Gastroesophageal sphincter (tissue), 4 donors: Measurements from ENCODE around the gene GABRB3. TPM values are rescaled to one million over a fixed set of nuclear protein-coding genes. Genes with fewer than 3 reads are reported as not detected.

Experiments used
- ATAC-seq: fragments of 150-250 bp; one replicate; pipeline ENCODE4 v1.9.1; 2016; ENCODE audit warnings: mild to moderate bottlenecking, moderate library complexity
- H3K27ac ChIP-seq, 4 donors: fragments of 200-600 bp; sonication (generic) in 3 of 4; 1 replicate in 3 of 4; 2 replicates in 1 of 4; pipeline ENCODE4 v1.5.1; 2016 to 2019
- H3K27me3 ChIP-seq: fragments of 200-600 bp; sonication (generic); one replicate; pipeline ENCODE4 v1.5.1; 2019
- H3K36me3 ChIP-seq, 2 donors: fragments of 200-600 bp; sonication (generic); one replicate each; pipeline ENCODE4 v1.5.1; 2019; ENCODE audit warnings: control low read depth in 1 of 2
- H3K4me1 ChIP-seq, 3 donors: fragments of 200-600 bp; sonication (generic); 1 replicate in 2 of 3; 2 replicates in 1 of 3; pipeline ENCODE4 v1.5.1; 2016 to 2019; ENCODE audit warnings: control low read depth in 2 of 3
- H3K4me3 ChIP-seq, 2 donors: fragments of 200-600 bp; sonication (generic); one replicate each; pipeline ENCODE4 v1.5.1; 2019; ENCODE audit warnings: mild to moderate bottlenecking in 1 of 2, moderate library complexity in 1 of 2
- H3K9me3 ChIP-seq, 3 donors: fragments of 200-600 bp; sonication (generic); one replicate each; pipeline ENCODE4 v1.5.1; 2017 to 2019; ENCODE audit warnings: control low read depth in 2 of 3
- EP300 ChIP-seq: sonication (generic); formaldehyde crosslinking; IDR thresholded peaks from one replicate; pipeline ENCODE4 v1.6.1; 2017; ENCODE audit warnings: antibody characterized with exemption, mild to moderate bottlenecking
- POLR2A ChIP-seq, 2 donors: fragments of 450-650 bp; IDR thresholded peaks; one replicate each; pipeline ENCODE4 v1.6.1; 2017; ENCODE audit warnings: antibody characterized with exemption in 2 of 2, mild to moderate bottlenecking in 2 of 2, moderate library complexity in 1 of 2
- POLR2AphosphoS5 ChIP-seq: sonication (generic); formaldehyde crosslinking; IDR thresholded peaks from one replicate; pipeline ENCODE4 v1.6.1; 2017; ENCODE audit warnings: antibody characterized with exemption
- WGBS, 2 donors: methylation state at CpG; one replicate each; pipeline ENCODE4 v1.1.5; 2018; ENCODE audit warnings: low coverage in 1 of 2; 5-methylcytosine and 5-hydroxymethylcytosine counted together
- total RNA-seq, 4 donors: library from RNA; depleted of rRNA; stranded (reverse); fragments of >200 nt; gene quantifications; one replicate each; pipeline ENCODE4 v1.1.0, GENCODE V29; 2016
- TF ChIP-seq, protein P1 (sequence below), 4 experiments: fragments of 200-600 bp in 2 of 4; fragments of 450-650 bp in 2 of 4; sonication (generic) in 1 of 4; IDR thresholded peaks; one replicate each; pipeline ENCODE4 v1.5.1; 2017 to 2019; ENCODE audit warnings: antibody characterized with exemption in 4 of 4, mild to moderate bottlenecking in 2 of 4, moderate library complexity in 2 of 4

Gene GABRB3
- total RNA-seq, 4 donors from 2014 or later = 2.4 to 4.3 (median 3.6) TPM

DNA sequence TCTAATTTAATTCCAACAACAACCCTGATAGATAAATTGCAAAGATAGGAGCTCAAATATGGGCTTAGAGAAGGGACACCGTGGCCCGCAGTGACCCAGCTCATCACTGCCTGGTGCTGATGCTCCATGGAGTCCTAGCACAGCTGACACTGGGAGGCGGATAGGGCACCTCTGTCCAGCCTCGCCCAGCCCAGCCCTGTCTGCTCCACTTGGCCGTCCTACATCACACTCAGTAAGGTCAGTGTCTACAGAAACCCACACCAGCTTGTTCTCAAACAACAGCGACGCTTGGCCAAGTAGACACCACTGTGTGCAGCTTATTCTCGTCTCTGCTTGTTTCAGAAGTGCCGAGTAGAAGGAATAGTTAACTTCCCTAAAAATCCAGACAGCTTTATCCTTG is 33.9 kb downstream of the GABRB3 start:
- H3K27me3 ChIP-seq = no peaks in the 10 kb centered on the region
- H3K4me1 ChIP-seq = no peaks in the 10 kb centered on the region
- H3K27ac ChIP-seq = no peak overlapping the region
- WGBS, 2 donors = 84 to 90% methylated on average over 6 to 8 of the region's 9 CpGs
- no peaks in the 10 kb centered on the region for H3K36me3 ChIP-seq
- ATAC-seq = no peak
- TF ChIP-seq POLR2A (IDR thresholded peaks at IDR 0.05) = no peak
- TF ChIP-seq, protein P1, sequence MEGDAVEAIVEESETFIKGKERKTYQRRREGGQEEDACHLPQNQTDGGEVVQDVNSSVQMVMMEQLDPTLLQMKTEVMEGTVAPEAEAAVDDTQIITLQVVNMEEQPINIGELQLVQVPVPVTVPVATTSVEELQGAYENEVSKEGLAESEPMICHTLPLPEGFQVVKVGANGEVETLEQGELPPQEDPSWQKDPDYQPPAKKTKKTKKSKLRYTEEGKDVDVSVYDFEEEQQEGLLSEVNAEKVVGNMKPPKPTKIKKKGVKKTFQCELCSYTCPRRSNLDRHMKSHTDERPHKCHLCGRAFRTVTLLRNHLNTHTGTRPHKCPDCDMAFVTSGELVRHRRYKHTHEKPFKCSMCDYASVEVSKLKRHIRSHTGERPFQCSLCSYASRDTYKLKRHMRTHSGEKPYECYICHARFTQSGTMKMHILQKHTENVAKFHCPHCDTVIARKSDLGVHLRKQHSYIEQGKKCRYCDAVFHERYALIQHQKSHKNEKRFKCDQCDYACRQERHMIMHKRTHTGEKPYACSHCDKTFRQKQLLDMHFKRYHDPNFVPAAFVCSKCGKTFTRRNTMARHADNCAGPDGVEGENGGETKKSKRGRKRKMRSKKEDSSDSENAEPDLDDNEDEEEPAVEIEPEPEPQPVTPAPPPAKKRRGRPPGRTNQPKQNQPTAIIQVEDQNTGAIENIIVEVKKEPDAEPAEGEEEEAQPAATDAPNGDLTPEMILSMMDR (IDR thresholded peaks at IDR 0.05) = no peak
- no peak for TF ChIP-seq EP300
- no peak for TF ChIP-seq POLR2AphosphoS5
- peaks cover 0 to 13% (median 0%) of the 10 kb centered on the region in 3 donors for H3K9me3 ChIP-seq
- no peak overlapping the region for H3K4me3 ChIP-seq

DNA sequence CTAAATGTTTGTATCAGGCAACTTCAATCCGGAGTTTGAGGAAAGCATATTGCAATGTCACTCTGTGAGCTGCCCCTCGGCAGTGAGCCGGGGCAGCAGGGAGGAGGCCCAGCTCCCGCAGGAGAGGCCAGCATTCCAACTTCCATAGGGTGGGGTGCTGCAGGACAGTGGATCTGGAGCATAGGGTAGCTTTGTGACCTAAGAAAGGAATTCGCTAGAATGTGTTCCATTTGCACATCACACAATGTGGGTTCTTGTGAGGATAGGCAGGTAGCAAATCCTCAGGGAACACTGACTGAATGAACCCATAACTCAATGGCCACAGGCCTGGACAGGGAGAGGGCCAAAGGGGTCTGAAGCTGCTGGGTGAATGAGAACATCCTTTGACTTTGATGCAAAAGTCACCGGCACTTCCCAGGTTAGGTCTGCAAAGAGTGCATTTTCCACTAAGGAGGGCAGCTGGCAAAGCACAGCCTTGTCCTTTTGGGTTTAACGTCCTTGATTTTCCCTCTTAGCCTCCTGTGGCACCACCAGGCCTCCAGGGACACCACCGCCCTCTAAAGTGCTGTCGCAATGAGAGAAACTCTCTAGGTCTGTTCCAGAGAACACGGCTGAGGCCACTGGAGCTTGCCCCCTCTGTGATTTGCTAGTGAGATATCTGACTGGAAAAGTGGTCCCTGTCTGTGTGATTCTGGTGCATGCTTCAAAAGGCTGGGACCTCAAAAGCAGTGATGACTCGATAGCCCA is 36.2 kb downstream of the GABRB3 start:
- TF ChIP-seq POLR2AphosphoS5 (no peak), EP300 (no peak), POLR2A (IDR thresholded peaks at IDR 0.05) (no peak)
- TF ChIP-seq, protein P1 (IDR thresholded peaks at IDR 0.05) = no peak
- no peak for ATAC-seq
- WGBS, 2 donors = 33 to 55% methylated on average over 2 to 4 of the region's 11 CpGs
- H3K4me3 ChIP-seq = no peak overlapping the region
- H3K27me3 ChIP-seq = no peaks in the 10 kb centered on the region
- no peaks in the 10 kb centered on the region for H3K36me3 ChIP-seq
- H3K4me1 ChIP-seq = no peaks in the 10 kb centered on the region
- H3K9me3 ChIP-seq = peaks cover 0 to 31% (median 0%) of the 10 kb centered on the region in 3 donors
- no peak overlapping the region for H3K27ac ChIP-seq

DNA sequence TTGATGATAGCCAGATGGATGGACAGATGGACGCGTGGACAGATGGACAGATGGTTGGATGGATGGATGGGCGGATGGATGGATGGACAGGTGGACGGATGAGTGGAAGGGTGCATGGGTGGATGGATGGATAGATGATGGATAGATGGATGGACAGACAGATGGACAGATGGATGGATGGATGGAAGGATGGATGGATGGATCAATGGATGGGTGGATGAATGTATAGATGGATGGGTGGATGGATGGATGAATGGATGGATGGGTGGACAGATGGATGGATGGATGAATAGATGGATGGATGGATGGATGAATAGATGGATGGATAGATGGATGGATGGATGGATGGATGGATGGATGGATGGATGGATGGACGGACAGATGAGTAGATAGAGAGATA is 40.9 kb downstream of the GABRB3 start:
- WGBS, 2 donors = 76 to 91% methylated on average over 2 to 5 of the region's 5 CpGs
- H3K4me3 ChIP-seq = no peak overlapping the region
- H3K36me3 ChIP-seq = no peaks in the 10 kb centered on the region
- TF ChIP-seq, protein P1 (IDR thresholded peaks at IDR 0.05) = no peak
- no peak for TF ChIP-seq POLR2A (IDR thresholded peaks at IDR 0.05)
- no peak for TF ChIP-seq POLR2AphosphoS5
- no peak for TF ChIP-seq EP300
- H3K9me3 ChIP-seq = peaks cover 0 to 31% (median 0%) of the 10 kb centered on the region in 3 donors
- no peak for ATAC-seq
- no peak overlapping the region for H3K27ac ChIP-seq
- H3K4me1 ChIP-seq = no peaks in the 10 kb centered on the region
- no peaks in the 10 kb centered on the region for H3K27me3 ChIP-seq

DNA sequence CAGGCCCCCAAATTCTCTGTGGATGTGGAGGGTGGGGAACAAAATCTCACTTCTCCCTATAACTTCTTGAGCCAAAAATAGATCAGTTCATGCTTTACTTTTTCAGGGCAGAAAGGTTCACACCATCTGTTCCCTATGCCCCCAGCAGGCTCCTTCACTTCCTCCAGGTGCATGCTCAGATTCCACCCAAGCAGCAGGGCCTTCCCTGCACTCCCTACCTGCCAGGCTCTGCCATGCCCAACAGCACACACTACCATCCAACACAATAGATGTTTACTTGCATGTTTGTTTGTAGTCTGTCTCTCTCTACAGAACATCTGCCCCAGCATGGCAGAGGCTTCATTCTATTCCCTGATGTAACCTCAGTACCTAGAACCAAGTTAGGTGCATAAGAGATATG is 43.3 kb downstream of the GABRB3 start:
- ATAC-seq = no peak
- no peak overlapping the region for H3K4me3 ChIP-seq
- TF ChIP-seq POLR2AphosphoS5 (no peak), EP300 (no peak), POLR2A (IDR thresholded peaks at IDR 0.05) (no peak)
- TF ChIP-seq, protein P1 (IDR thresholded peaks at IDR 0.05) = no peak
- H3K9me3 ChIP-seq = peaks cover 0 to 24% (median 0%) of the 10 kb centered on the region in 3 donors
- no peaks in the 10 kb centered on the region for H3K4me1 ChIP-seq
- H3K27ac ChIP-seq = no peak overlapping the region
- H3K36me3 ChIP-seq = no peaks in the 10 kb centered on the region
- no peaks in the 10 kb centered on the region for H3K27me3 ChIP-seq

DNA sequence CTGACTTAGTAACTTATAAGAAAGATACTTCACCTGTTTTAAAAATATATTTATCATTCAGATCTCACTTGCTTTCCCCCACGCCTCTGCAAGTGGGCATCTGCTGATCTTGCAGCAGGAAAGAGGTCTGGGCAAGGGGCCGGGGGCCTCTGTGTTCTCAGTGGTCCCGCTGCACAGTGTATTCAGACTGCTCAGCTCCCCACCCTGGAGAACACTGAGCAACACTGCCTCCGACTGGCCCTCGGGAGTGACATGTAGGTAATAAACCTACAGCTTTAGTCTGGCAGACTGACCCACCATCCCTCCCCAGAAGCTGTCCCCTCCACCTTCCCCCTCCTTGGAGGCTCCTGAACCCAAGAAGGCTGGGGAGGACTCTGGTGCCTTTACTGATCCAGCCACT is 43.8 kb downstream of the GABRB3 start:
- TF ChIP-seq, protein P1 (IDR thresholded peaks at IDR 0.05) = no peak
- TF ChIP-seq EP300 (no peak), POLR2AphosphoS5 (no peak), POLR2A (IDR thresholded peaks at IDR 0.05) (no peak)
- ATAC-seq = no peak
- 74% methylated on average over 5 of the region's 5 CpGs; no CpG with 5 or more reads in 1 of the 2 donors for WGBS, 2 donors
- Histone ChIP-seq H3K36me3 (no peaks in the 10 kb centered on the region), H3K27me3 (no peaks in the 10 kb centered on the region), H3K27ac (no peak overlapping the region), H3K9me3 (peaks cover 0 to 18% (median 0%) of the 10 kb centered on the region in 3 donors), H3K4me3 (no peak overlapping the region), H3K4me1 (no peaks in the 10 kb centered on the region)
